SK-MEL-5 (cell line): ENCODE results near the gene FAM174C. TPM values are rescaled to one million over a fixed set of nuclear protein-coding genes. Genes with fewer than 3 reads are reported as not detected.

Experiments
- DNase-seq: peaks from one replicate; pipeline ENCODE4 v3.0.0-alpha.2; 2016; ENCODE audit warnings: low read depth, low spot score
- in situ Hi-C: cut with HindIII; loops from 2 replicates; pipeline ENCODE4 v1.10.0; 2016; ENCODE audit warnings: low sequenced_read_pairs, high pct_unique_total_duplicates, low pct_unique_long_range_greater_than_20kb
- total RNA-seq: library from RNA; depleted of rRNA; stranded (reverse); fragments of >200 nt; shearing (Covaris generic); gene quantifications from 2 replicates; pipeline ENCODE4 v1.2.3, GENCODE V29; 2014

The FAM174C gene
- total RNA-seq, 1 experiment from 2014 or later: 89.7 TPM

DNA sequence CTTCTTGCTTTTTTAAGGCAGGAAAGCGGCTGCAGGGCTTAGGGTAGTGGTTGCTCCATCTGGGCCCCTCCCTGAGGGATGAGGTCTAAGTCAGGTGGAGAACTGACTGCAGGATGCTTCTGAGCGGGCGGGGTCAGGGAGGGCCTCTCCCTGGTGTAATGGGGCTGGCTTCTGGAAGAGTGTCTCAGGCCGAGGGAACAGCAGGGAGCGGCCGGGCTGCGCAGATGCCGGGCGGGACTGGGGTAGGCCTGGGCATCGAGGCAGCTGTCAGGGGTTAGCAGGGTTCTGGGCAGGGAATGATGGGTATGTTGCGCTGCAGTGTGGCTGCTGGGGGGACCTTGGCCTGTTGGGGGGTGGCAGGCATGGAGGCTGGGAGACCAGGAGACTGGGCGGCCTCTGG is 2.7 kb downstream of the FAM174C start:
- in situ Hi-C loops: no loop called here

DNA sequence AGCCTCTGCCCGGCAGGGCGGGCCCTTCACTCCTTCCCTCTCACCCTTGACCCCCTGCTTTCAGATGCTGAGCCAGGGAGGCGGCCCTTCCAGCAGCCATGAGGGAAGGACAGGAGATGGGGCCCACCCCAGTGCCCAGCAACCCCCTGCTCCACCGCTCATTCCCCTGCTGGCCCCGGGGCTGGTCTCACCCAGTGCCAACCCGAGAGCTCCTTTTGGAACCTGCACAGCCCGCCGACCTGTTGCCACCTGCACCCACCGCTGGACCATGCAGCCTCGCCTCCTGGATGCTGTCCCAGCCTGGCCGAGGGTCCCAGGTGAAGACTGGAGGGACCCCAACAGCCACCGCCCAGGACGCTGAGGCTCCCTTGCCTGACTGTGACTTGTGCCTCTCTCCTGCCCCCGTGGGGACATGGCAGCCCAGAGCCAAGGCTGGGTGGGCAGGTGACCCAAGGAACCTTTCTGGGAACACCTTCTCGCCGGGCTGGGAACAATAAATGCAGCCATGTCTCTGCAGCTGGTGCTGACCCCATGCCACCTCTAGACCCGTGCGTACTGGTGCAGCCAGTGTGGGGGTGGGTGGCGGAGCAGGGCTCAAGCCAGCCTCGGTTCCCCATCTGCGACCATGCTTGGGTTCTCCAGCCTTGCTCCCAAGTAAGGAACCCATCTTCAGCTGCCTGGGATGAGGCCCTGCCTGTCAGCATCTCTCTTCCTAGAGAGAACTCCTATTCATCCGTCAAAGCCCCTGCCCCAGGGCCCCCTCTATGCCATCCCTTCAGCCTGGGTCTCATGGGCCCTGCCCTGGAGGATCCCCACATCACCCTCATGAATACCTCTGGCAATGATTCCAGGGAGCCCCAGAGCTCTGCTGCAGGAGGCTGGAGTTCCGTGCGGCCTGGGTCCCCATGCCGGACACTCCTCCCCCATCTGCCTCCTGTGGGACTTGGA is 3.7 kb downstream of the FAM174C start:
- in situ Hi-C loops: no loop called here
- no peak for DNase-seq

More for the DNA sequence above, 2.7 kb downstream of the FAM174C start:
- DNase-seq: no peak

DNA sequence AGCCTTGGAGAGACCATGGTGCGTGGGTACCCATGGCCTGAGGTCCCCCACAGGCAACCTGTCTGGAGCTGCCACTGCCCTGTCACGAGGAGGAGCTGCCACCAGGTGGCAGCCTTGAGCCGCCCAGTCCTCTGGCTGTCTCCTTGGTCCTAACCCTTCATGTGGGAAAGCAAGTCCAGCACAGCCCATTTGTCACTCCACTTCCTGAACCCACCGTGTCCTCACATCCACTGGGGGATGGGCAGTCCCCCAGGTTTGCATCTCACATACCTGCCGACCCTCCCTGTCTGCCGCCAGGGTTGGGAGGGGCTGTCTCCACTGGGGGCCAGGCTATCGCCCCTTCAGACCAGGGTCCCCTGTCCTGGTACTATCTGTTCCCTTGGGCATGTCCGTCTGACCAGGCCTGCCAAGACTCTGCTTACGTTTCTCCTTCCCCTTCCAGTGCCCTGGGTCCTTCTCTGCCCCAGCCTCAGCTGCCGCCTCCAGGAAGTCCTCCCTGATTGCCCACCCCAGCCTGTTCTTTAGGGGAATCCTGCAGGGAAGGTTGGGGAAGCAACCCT is 4.5 kb downstream of the FAM174C start:
- in situ Hi-C loops: no loop called here
- peak; percentile 77 for DNase-seq

DNA sequence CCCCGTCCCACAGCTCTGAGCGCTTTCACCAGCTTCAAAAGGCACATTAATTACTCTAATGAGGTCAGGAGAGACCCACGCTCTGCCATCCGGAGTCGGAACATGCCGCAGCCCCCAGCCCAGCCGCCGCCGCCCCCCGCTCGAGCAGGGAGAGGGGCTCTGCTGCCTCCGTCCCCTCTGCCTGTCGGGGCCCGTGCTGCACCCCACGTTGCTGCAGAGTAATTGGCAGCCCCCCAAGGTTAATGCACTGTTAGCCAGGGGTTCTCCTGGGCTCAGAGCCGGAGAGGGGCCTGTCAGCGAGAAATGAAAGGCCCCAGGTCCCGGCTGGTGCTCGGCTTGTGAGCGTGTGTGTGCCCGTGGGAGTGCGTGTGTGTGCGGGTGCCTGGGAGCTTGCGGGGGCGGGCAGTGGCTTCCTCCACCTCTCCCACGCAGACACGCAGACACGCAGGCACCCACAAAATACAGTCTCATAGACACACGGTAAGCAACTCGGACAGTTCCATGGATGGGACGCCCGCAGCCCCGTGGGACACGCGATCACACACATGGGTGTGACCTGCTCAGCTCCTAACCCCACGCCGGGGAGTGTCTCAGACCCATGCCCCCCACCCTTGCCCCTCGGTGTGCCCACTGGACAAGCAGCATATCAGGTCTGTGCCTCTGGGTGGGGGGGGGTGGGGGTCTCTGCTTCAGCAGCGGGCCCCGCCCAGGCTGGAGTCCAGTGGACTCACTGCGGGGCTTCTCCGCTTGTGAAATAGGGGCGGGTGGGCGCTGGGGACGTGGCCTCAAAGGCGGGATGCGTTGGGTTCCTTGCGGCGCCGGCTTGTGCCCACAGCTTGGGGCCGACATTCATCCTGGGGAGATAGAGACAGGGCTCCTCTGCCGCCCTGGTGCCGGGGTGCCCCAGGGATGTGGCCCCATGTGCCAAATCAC is 5.6 kb downstream of the FAM174C start:
- in situ Hi-C loops: no loop called here
- DNase-seq: no peak

DNA sequence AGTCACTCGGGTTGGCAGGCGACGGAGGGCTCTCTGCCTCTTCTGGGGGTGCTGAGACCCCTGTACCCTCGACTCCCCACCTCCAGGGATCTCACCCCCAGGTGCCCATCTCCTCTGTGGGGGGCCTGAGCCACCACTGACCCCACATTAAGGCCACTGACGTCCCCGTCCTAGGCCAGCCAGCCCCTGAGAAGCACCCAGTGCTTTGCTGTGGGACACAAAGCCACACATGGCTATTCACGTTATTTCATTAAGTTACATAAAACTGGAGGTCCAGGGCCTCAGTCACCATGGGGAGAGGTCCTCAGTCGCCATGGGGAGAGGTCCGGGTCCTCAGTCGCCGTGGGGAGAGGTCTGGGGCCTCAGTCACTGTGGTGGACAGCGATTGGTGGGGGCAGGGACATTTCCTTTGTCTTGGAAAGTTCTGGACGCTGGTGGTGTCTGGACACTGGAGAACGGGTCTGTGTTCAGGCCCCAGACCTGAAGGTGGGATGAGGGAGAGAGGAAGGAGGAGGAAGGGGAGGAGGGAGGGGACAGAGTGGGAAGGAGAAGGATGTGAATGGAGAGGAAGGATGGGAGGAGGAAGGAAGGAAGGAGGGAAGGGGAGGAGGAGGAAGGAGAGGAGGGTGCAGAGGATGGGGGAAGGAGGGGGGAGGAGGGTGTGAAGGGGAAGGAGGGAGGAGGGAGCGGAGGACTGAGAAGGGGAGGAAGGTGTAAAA is 6.4 kb downstream of the FAM174C start:
- no peak for DNase-seq
- in situ Hi-C loops: no loop called here

DNA sequence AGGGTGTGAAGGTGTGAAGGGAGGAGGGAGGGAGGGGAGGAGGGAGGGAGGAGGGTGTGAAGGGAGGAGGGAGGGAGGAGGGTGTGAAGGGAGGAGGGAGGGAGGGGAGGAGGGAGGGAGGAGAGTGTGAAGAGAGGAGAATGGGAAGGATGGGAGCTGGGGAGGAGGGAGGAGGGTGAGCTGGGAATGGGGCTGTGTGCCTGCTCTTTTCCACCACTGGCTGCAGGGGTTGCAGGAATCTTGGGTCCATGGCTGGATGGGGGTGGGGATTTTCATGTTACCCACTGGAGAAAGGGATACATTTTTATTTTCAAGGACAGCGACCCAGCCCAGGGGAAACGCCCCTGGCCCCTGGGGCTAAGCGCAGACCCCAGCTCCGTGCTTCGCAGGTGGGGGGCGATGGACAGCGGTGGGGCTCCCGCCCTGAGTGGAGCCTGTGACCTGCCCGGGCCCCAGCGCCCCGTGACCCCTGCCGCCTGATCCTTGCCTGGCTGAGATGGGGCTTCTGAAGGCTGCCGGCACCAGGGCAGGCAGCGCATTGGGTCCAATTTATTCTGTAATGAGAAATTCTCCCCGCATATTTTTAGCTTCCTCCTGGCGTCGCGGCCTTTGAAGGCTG is 7.4 kb downstream of the FAM174C start:
- no peak for DNase-seq
- in situ Hi-C loops: no loop called here

DNA sequence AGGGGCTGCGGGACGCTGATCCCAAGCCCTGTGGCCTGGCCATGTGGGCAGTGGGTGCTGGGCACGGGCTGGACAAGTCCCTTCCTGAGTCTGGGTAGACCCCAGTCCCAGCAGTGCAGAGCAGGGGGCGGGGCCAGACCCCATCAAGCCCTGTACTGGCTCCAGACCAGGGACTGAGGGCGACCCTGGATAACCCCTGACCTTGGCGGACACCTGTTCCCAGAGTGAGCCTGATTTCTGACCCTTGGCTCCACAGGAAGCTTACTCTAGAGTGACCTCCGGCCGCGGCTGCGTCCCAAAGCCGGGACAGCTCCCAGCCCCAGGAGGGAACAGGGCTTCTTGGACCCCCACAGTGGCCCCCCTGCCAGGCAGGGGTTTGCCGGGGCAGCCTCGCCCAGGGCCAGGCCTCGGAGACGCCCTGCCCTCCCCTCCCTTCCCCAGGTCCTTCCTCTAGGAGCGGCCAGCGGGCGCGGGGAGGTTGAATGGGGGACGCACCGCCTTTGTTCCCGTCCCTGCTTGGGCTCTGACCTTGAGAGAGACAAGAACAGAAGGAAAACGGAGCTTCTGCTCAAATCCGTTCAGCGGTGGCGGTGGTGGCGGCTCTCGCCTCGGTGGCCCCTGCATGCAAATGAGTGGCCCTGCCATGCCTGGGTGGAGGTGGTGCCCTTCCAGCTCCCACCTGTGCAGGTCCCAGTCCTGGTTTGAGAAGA is 8.0 kb downstream of the FAM174C start:
- in situ Hi-C loops: no loop called here
- DNase-seq: no peak

DNA sequence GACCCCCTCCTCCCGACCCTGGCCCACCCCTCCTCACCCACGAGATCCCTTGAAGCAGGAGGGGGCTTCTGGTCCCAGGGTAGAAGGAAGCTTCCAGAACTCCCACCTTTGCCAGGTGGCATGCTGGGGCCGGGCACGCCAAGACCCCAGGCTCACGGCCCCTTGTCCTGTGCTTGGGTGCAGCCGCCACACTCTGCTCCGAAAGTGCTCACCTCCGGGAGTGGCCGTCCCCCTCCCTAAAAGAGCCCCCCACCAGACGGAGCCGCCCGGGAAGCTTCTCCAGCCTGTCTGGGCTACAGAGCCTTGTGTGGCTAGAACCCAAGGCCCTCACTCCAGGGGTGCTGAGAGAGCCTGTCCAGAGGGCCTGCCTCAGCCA is 8.6 kb downstream of the FAM174C start:
- in situ Hi-C loops: no loop called here
- no peak for DNase-seq

DNA sequence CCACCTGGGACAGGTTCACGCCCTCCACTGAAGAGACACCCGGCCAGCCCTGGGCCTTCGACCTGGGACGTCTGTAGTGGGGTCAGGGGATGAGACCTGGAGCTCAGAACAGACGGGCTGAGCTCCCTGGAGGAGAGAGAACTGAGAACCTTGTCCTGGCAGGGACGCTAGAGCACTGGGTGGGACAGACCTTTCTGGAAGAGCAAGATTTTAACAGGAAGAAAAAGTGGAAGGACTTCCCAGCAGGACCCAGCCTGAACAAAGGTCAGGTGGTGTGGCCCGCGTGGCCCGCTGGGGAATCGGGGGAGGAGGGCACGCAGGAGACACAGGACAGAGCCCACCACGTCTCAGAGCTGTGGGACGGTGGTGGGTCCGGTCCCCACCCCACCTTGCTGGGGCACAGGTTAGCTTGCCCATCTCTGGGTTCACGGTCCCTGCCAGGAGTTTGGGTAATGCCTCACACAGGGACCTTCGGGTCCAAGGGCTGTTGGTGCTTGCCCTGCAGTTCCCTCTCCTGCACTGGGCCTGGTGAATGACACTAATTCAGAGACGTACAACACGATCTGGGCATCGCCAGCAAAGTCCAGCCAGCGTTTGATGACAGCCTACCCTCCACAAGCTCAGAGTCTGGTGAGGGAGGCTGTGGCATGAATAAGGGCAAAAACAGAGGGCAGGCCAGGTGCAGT is 9.1 kb downstream of the FAM174C start:
- in situ Hi-C loops: no loop called here
- no peak for DNase-seq

DNA sequence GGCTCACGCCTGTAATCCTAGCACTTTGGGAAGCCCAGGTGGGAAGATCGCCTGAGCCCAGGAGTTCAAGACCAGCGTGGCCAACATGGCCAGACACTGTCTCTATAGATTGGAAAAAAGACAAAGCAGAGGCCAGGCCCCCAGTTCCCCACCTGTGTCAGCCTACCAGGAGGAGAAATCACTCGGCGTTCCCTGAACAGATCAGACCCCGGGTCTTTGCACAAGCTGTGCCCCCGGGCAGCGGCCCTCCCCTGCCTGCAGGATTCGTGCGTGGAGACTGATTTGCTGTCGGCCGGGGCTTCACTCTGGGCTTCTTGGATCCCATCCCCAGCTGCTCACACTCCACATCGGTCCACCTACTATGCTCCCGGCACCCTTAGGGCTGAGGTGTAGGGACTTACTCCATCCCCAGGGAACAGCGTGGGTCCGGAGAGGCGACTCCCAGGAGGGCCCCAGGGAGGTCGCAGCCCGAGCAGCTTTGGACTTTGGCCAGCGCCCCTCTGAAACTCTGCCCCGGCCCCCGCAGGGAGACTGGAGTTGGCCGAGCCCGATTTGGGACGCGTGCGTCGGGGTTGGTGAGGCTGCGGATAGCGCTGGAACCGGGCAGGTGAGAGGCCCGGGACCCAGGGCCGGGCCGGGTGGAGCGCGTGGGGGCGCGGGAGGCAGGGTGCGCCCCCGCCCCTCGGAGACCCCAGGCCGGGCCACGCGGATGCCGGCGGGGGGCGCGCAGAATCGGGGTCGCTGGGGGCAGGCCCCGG is 9.8 kb downstream of the FAM174C start:
- in situ Hi-C loops: no loop called here
- no peak for DNase-seq

DNA sequence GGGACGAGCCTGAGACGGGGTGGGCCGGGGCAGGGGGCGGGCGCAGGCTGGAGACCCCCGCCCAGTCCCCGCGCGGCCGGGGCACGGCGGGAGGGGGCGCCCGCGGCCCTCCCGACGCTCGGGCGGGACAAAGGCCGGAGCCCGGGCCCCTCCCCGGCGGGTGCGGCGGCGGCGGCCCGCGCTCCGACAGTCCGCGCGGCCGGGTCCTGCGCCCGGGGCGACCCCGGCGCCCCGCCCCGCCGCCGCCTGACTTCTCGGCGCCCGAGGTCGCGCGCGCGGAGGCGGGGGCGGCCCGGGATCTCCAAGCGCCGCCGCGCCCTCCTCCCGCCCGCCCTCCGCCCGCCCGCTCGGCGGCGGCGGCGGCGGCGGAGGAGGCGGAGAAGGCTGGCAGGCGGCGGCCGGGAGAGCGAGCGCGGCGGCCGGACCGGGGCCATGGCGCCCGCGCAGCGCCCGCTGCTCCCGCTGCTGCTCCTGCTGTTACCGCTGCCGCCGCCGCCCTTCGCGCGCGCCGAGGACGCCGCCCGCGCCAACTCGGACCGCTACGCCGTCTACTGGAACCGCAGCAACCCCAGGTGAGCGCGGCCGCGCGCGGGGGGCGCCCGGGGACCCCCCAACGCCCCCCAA is 10.5 kb downstream of the FAM174C start, which contains the start of gene EFNA2:
Gene EFNA2, plus strand, starts transcription at position 137 of the 624 bp plus-strand sequence. Its CDS starts 296 bp downstream, at position 433.
- DNase-seq: no peak
- in situ Hi-C loops: no loop called here

DNA sequence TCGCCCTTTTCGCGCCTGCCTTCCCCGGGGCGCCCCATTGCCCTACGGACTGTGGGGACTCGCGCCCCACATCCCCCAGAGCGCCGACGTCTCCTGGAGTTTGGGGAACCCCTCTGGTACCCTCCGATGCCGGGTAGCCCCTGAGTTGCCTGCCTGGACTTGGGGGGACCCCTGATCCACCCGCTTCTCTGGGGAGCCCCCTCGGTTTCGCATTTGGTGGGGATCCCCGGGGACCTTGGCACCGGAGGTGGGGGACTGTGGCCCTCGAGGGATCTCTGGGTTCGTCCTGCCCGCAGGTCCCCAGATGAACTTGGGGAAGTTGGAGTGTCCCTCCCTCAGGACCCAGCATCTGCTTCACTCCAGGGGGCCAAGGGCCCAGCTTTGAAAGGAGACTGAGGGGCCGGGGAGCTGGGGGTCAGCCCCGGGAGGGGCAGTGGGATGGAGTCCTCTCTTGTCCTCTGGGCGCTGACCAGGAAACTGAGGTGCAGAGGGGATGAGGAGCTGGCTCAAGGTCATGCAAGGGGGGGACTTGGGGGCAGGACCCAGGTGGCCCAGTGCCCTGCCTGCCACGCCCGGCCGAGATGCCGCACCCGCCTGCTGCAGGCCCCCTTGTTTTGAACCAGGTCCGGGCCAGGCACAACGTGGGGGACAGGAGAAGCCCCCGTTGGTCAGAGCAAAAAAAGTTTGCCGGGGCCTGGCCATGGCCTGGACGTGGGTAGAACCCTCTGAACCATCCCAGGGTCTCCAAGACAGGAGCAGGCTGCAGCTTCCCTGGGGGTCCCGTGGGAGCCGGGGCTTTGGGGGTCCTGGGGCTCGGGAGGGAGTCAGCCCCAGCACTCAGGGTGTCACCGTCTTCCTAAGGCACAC is 11.4 kb downstream of the FAM174C start:
- no peak for DNase-seq
- in situ Hi-C loops: no loop called here

DNA sequence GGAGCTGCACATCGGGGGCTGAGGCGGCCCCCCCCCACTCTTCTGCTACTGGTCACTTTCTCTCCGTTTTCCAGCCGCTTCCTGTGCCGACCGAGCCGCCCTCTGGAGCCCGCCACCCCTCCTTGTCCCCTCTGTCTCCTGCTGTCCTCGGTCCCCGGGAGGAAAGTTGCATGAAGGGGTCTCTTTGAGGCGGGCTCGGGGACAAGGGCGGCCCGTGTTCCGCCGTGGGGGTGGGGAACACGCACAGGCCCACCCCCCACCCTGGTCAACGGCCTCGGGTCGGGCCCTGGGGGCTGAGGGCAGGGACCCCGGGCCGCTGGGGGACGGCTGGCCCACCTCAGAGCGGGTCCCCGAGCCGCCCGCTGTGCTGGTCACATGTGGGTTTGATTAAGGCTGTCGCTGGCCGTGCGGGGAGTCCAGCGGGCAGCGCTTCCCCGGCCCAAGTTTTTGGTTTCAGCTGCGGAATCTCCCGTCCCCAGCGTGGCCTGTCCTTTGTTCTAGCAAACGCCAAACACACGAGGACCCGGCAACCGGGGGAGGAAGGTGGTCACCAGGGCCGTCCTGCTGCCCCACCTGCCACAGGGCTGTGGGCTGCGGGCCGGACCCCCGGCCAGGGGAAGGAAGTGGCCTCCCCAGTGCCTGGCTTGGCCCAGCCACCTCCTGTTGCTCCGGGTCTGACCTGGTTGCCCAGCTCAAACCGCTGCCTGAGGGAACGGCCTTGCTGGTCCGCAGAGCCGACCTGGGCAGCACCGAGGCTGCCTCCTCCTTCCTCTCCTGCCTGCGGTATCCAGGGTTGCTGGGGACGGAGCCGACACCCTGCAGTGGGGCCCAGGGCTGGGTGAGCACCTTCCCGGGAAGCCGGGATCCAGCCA is 12.3 kb downstream of the FAM174C start:
- in situ Hi-C loops: no loop called here
- DNase-seq: no peak
